IMR-90 (cell line): ENCODE measurements around the gene AGBL1. TPM values are rescaled to one million over a fixed set of nuclear protein-coding genes. Genes with fewer than 3 reads are reported as not detected.

Source experiments
- ATAC-seq: fragments of 200-7000 bp; cut with Tn5 transposase; 2 replicates; pipeline ENCODE4 v1.9.1; 2020; ENCODE audit warnings: low read depth, mild to moderate bottlenecking, moderate library complexity
- BruUV-seq: library from RNA; stranded (reverse); fragments of 400-500 nt; replicated peaks from 2 replicates; lab custom pipeline; 2021; lab: Mats Ljungman, UMichigan
- CTCF ChIA-PET: fragments of 300-600 bp; formaldehyde crosslinking; extraction: SDS; loops from one replicate; lab custom pipeline; 2021; ENCODE audit warnings: antibody characterized with exemption; lab: Yijun Ruan, JAX
- POLR2A ChIA-PET: fragments of 300-600 bp; sonication (Branson Sonifier 250); formaldehyde crosslinking; loops from one replicate; lab custom pipeline; 2022; ENCODE audit warnings: antibody characterized with exemption; ENCODE audit not compliant: unreplicated experiment; lab: Charles Lee
- DNase-seq: peaks from one replicate; pipeline ENCODE4 v3.0.0; 2013
- H2AFZ ChIP-seq: replicated peaks from 2 replicates; pipeline ENCODE3; 2013; ENCODE audit warnings: low read length, mild to moderate bottlenecking; ENCODE audit not compliant: poor library complexity
- H2AK5ac ChIP-seq: 2 replicates; pipeline ENCODE4 v1.6.1; 2013; ENCODE audit warnings: low read depth, low read length, inconsistent platforms
- H2AK9ac ChIP-seq: replicated peaks from 2 replicates; pipeline ENCODE3; 2013; ENCODE audit warnings: mild to moderate bottlenecking, low read depth, low read length, moderate library complexity; ENCODE audit not compliant: poor library complexity
- H2BK120ac ChIP-seq: 2 replicates; pipeline ENCODE4 v1.6.1; 2013; ENCODE audit warnings: low read depth, low read length, inconsistent platforms
- H2BK15ac ChIP-seq: 3 replicates; pipeline ENCODE4 v1.6.1; 2013; ENCODE audit warnings: low read depth, low read length, inconsistent platforms
- H2BK20ac ChIP-seq: 2 replicates; pipeline ENCODE4 v1.6.1; 2013; ENCODE audit warnings: low read depth, mild to moderate bottlenecking, inconsistent platforms, low read length, moderate library complexity
- H2BK5ac ChIP-seq: 2 replicates; pipeline ENCODE4 v1.6.1; 2013; ENCODE audit warnings: mild to moderate bottlenecking, low read depth, low read length, inconsistent platforms; ENCODE audit not compliant: poor library complexity, severe bottlenecking
- H3K14ac ChIP-seq: replicated peaks from 2 replicates; pipeline ENCODE4 v1.6.1; 2013; ENCODE audit warnings: low read depth, low read length, inconsistent platforms
- H3K18ac ChIP-seq: 2 replicates; pipeline ENCODE4 v1.6.1; 2013; ENCODE audit warnings: low read depth, low read length, control low read depth
- H3K23ac ChIP-seq: 2 replicates; pipeline ENCODE4 v1.6.1; 2013; ENCODE audit warnings: low read depth, low read length, inconsistent platforms
- H3K27ac ChIP-seq: 2 replicates; pipeline ENCODE4 v1.5.1; 2013; ENCODE audit warnings: mild to moderate bottlenecking, control low read depth, low read length; ENCODE audit not compliant: insufficient read depth
- H3K27me3 ChIP-seq: 2 replicates; pipeline ENCODE4 v1.6.1; 2013; ENCODE audit warnings: low read length; ENCODE audit not compliant: control insufficient read depth, insufficient read depth
- H3K36me3 ChIP-seq: 2 replicates; pipeline ENCODE4 v1.6.1; 2013; ENCODE audit warnings: low read length, mixed read lengths; ENCODE audit not compliant: control insufficient read depth, insufficient read depth
- H3K4ac ChIP-seq: 2 replicates; pipeline ENCODE4 v1.6.1; 2013; ENCODE audit warnings: low read depth, low read length, inconsistent platforms
- H3K4me1 ChIP-seq: 2 replicates; pipeline ENCODE4 v1.6.1; 2013; ENCODE audit warnings: low read length, mixed read lengths; ENCODE audit not compliant: control insufficient read depth, insufficient read depth
- H3K4me2 ChIP-seq: 2 replicates; pipeline ENCODE4 v1.6.1; 2013; ENCODE audit warnings: low read depth, mild to moderate bottlenecking, control low read depth, low read length, moderate library complexity
- H3K4me3 ChIP-seq: 2 replicates; pipeline ENCODE4 v1.5.1; 2013; ENCODE audit warnings: low read depth, mild to moderate bottlenecking, control low read depth, low read length, moderate library complexity; ENCODE audit not compliant: insufficient read depth
- H3K56ac ChIP-seq: 2 replicates; pipeline ENCODE4 v1.6.1; 2013; ENCODE audit warnings: low read length, inconsistent platforms; ENCODE audit not compliant: insufficient read depth; ENCODE audit errors: extremely low read depth
- H3K79me1 ChIP-seq, 2 experiments: 2 replicates each; pipeline ENCODE4 v1.6.1; 2013; ENCODE audit warnings: low read length in 2 of 2, inconsistent platforms in 1 of 2, low read depth in 1 of 2
- H3K9ac ChIP-seq: 2 replicates; pipeline ENCODE4 v1.6.1; 2013; ENCODE audit warnings: low read depth, low read length, control low read depth
- H3K9me1 ChIP-seq: 2 replicates; pipeline ENCODE4 v1.6.1; 2013; ENCODE audit warnings: low read length, inconsistent platforms; ENCODE audit not compliant: insufficient read depth
- H3K9me3 ChIP-seq: 2 replicates; pipeline ENCODE4 v1.6.1; 2013; ENCODE audit warnings: low read length; ENCODE audit not compliant: control insufficient read depth, insufficient read depth
- H4K20me1 ChIP-seq: 2 replicates; pipeline ENCODE4 v1.6.1; 2013; ENCODE audit warnings: low read length, inconsistent platforms; ENCODE audit not compliant: insufficient read depth
- H4K5ac ChIP-seq: 2 replicates; pipeline ENCODE4 v1.6.1; 2013; ENCODE audit warnings: mild to moderate bottlenecking, low read depth, low read length, control low read depth
- H4K8ac ChIP-seq, 2 experiments: 2 replicates each; pipeline ENCODE4 v1.6.1; 2013; ENCODE audit warnings: low read depth in 2 of 2, low read length in 2 of 2, control low read depth in 1 of 2, inconsistent platforms in 1 of 2
- H4K91ac ChIP-seq: 2 replicates; pipeline ENCODE4 v1.6.1; 2013; ENCODE audit warnings: low read depth, low read length, inconsistent platforms; ENCODE audit not compliant: insufficient read depth
- BHLHE40 ChIP-seq: fragments of 150-350 bp; IDR thresholded peaks from 2 replicates; pipeline ENCODE4 v1.6.1; 2016; ENCODE audit warnings: mild to moderate bottlenecking, low read depth, low read length
- CEBPB ChIP-seq: IDR thresholded peaks from 2 replicates; pipeline ENCODE4 v1.6.1; 2012; ENCODE audit warnings: low read depth, low read length, improper control_type of control experiment
- CHD1 ChIP-seq: IDR thresholded peaks from 2 replicates; pipeline ENCODE4 v1.6.1; 2012; ENCODE audit warnings: low read depth, low read length, improper control_type of control experiment
- FOS ChIP-seq: fragments of 150-350 bp; IDR thresholded peaks from 2 replicates; pipeline ENCODE4 v1.6.1; 2016; ENCODE audit warnings: low read depth, low read length
- MAFK ChIP-seq: IDR thresholded peaks from 2 replicates; pipeline ENCODE4 v1.6.1; 2012; ENCODE audit warnings: low read depth, low read length, improper control_type of control experiment
- MAZ ChIP-seq: IDR thresholded peaks from 2 replicates; pipeline ENCODE4 v1.6.1; 2012; ENCODE audit warnings: low read depth, mild to moderate bottlenecking, low read length, improper control_type of control experiment, moderate library complexity, borderline replicate concordance
- MXI1 ChIP-seq: IDR thresholded peaks from 2 replicates; pipeline ENCODE4 v1.6.1; 2012; ENCODE audit warnings: low read depth, mild to moderate bottlenecking, low read length, moderate library complexity, borderline replicate concordance
- NFE2L2 ChIP-seq: fragments of 150-350 bp; IDR thresholded peaks from 2 replicates; pipeline ENCODE4 v1.6.1; 2016; ENCODE audit warnings: low read depth, mild to moderate bottlenecking, low read length
- POLR2A ChIP-seq: IDR thresholded peaks from 2 replicates; pipeline ENCODE4 v1.6.1; 2012; ENCODE audit warnings: mild to moderate bottlenecking, low read depth, low read length
- RAD21 ChIP-seq: IDR thresholded peaks from 2 replicates; pipeline ENCODE4 v1.6.1; 2012; ENCODE audit warnings: low read length, improper control_type of control experiment
- RCOR1 ChIP-seq: IDR thresholded peaks from 2 replicates; pipeline ENCODE4 v1.6.1; 2012; ENCODE audit warnings: mild to moderate bottlenecking, low read length, improper control_type of control experiment; ENCODE audit not compliant: insufficient replicate concordance
- RFX5 ChIP-seq: IDR thresholded peaks from 2 replicates; pipeline ENCODE4 v1.8.0; 2012; ENCODE audit warnings: low read depth, mild to moderate bottlenecking, low read length, moderate library complexity
- SMC3 ChIP-seq: fragments of 150-350 bp; IDR thresholded peaks from 2 replicates; pipeline ENCODE4 v1.6.1; 2016; ENCODE audit warnings: low read depth, mild to moderate bottlenecking, antibody characterized with exemption, low read length, moderate library complexity
- WGBS, 2 experiments: methylation state at CpG; one replicate each; pipeline versions ENCODE4 v1.1.5 to v1.1.7; 2013; ENCODE audit warnings: missing lambda C conversion rate in 2 of 2; ENCODE audit not compliant: insufficient read length in 1 of 2; ENCODE audit errors: extremely low coverage in 2 of 2; 5-methylcytosine and 5-hydroxymethylcytosine counted together
- dilution Hi-C: fragments of 300-500 bp; cut with HindIII; formaldehyde crosslinking; loops from one replicate; pipeline ENCODE4 v1.14.3; 2018; ENCODE audit warnings: low sequenced_read_pairs; ENCODE audit not compliant: unreplicated experiment
- in situ Hi-C: fragments of 300-500 bp; cut with MboI; formaldehyde crosslinking; loops from 3 replicates; pipeline ENCODE4 v1.14.3; 2019; ENCODE audit warnings: low sequenced_read_pairs, inconsistent platforms, mixed read lengths
- intact Hi-C: fragments of 100-400 bp; cut with micrococcal nuclease; formaldehyde crosslinking; loops from 2 replicates; pipeline ENCODE4 v1.10.0; 2022
- polyA plus RNA-seq, 3 experiments: library from polyadenylated mRNA; depleted of rRNA; stranded (reverse); fragments of >200 nt; gene quantifications; 2 replicates each; pipeline ENCODE4 v1.2.3, GENCODE V29; 2012; ENCODE audit warnings: low replicate concordance in 1 of 3
- total RNA-seq: library from RNA; depleted of rRNA; stranded (reverse); fragments of >200 nt; gene quantifications from 2 replicates; pipeline ENCODE4 v1.2.3, GENCODE V29; 2012
- TF ChIP-seq, protein P1 (sequence below): fragments of 150-350 bp; IDR thresholded peaks from 2 replicates; pipeline ENCODE4 v1.6.1; 2017; ENCODE audit warnings: mild to moderate bottlenecking, antibody characterized with exemption, low read length, low read depth
- TF ChIP-seq, protein P2 (sequence below): conservative IDR thresholded peaks from 2 replicates; pipeline ENCODE4 v1.5.1; 2012; ENCODE audit warnings: mild to moderate bottlenecking, low read depth, low read length, improper control_type of control experiment
- TF ChIP-seq, protein P3 (sequence below): fragments of 150-350 bp; IDR thresholded peaks from 2 replicates; pipeline ENCODE4 v1.6.1; 2016; ENCODE audit warnings: low read depth, mild to moderate bottlenecking, low read length, moderate library complexity, borderline replicate concordance

The AGBL1 gene
- total and polyA plus RNA-seq, 2 of the 4 experiments (the other 2 are of a cell fraction): not detected

DNA sequence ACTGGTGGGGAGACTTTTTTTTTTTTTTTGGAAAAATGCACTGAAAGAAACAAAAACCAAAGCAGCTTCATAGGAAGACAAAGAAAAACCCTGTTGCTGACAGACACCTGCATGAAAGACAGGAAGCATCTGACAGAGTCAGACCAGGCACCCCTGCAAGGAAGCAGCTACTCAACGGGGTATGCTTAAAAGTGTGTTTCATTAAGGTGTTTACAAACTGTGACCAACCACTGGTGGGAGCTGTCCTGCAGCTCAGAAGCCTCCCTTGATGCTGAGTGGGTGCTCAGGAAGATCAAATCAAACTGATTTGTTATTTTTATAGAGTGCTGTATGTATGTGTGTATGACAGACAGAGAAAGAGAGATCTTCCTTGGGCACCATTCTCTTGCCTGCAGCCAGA lies 34.7 kb upstream of the AGBL1 start:
- H3K36me3 ChIP-seq: no peaks in the 10 kb centered on the region
- in situ Hi-C loops: no loop called here
- no peak overlapping the region for H3K4ac ChIP-seq
- no peak overlapping the region for H2BK15ac ChIP-seq
- ChIA-PET POLR2A (no interaction called here), CTCF (interaction anchor here (0.6 kb wide), 2 partner anchors 1010 to 1693 kb away, joined by 3 read pairs; no protein-coding TSS in a partner anchor)
- H3K27ac ChIP-seq: no peak overlapping the region
- H4K20me1 ChIP-seq: no peaks in the 10 kb centered on the region
- H2AK9ac ChIP-seq: no peak overlapping the region
- H2AFZ ChIP-seq: no peak overlapping the region
- no peak overlapping the region for H3K18ac ChIP-seq
- no peaks in the 10 kb centered on the region for H3K9me1 ChIP-seq
- H3K27me3 ChIP-seq: no peaks in the 10 kb centered on the region
- dilution Hi-C loops: no loop called here
- H3K4me3 ChIP-seq: no peak overlapping the region
- BruUV-seq: no TSS peak
- no peak overlapping the region for H3K23ac ChIP-seq
- no peak overlapping the region for H2BK120ac ChIP-seq
- WGBS, 2 experiments: 0% methylated on average over 1 of the region's 1 CpG; no CpG with 5 or more reads in 1 of the 2 experiments
- no peaks in the 10 kb centered on the region for H3K4me1 ChIP-seq
- H4K5ac ChIP-seq: no peak overlapping the region
- intact Hi-C loops: no loop called here
- H3K79me1 ChIP-seq: no peaks in the 10 kb centered on the region
- TF ChIP-seq RFX5 (no peak), MXI1 (no peak), NFE2L2 (no peak), BHLHE40 (no peak), SMC3 (no peak), MAFK (no peak), RAD21 (no peak), RCOR1 (no peak), CEBPB (no peak), MAZ (no peak), FOS (no peak), POLR2A (no peak), CHD1 (no peak)
- TF ChIP-seq, protein P1, sequence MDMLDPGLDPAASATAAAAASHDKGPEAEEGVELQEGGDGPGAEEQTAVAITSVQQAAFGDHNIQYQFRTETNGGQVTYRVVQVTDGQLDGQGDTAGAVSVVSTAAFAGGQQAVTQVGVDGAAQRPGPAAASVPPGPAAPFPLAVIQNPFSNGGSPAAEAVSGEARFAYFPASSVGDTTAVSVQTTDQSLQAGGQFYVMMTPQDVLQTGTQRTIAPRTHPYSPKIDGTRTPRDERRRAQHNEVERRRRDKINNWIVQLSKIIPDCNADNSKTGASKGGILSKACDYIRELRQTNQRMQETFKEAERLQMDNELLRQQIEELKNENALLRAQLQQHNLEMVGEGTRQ: no peak
- TF ChIP-seq, protein P2, sequence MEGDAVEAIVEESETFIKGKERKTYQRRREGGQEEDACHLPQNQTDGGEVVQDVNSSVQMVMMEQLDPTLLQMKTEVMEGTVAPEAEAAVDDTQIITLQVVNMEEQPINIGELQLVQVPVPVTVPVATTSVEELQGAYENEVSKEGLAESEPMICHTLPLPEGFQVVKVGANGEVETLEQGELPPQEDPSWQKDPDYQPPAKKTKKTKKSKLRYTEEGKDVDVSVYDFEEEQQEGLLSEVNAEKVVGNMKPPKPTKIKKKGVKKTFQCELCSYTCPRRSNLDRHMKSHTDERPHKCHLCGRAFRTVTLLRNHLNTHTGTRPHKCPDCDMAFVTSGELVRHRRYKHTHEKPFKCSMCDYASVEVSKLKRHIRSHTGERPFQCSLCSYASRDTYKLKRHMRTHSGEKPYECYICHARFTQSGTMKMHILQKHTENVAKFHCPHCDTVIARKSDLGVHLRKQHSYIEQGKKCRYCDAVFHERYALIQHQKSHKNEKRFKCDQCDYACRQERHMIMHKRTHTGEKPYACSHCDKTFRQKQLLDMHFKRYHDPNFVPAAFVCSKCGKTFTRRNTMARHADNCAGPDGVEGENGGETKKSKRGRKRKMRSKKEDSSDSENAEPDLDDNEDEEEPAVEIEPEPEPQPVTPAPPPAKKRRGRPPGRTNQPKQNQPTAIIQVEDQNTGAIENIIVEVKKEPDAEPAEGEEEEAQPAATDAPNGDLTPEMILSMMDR: no peak
- TF ChIP-seq, protein P3, sequence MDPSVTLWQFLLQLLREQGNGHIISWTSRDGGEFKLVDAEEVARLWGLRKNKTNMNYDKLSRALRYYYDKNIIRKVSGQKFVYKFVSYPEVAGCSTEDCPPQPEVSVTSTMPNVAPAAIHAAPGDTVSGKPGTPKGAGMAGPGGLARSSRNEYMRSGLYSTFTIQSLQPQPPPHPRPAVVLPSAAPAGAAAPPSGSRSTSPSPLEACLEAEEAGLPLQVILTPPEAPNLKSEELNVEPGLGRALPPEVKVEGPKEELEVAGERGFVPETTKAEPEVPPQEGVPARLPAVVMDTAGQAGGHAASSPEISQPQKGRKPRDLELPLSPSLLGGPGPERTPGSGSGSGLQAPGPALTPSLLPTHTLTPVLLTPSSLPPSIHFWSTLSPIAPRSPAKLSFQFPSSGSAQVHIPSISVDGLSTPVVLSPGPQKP: no peak
- H2BK20ac ChIP-seq: no peak overlapping the region
- H2AK5ac ChIP-seq: no peak overlapping the region
- peaks cover 8% of the 10 kb centered on the region for H3K9me3 ChIP-seq
- no peak overlapping the region for H3K56ac ChIP-seq
- no peak overlapping the region for H2BK5ac ChIP-seq
- no peak overlapping the region for H3K14ac ChIP-seq
- no peak for ATAC-seq
- no peak overlapping the region for H4K91ac ChIP-seq
- no peak overlapping the region for H4K8ac ChIP-seq
- no peak for DNase-seq
- no peak overlapping the region for H3K9ac ChIP-seq
- no peak overlapping the region for H3K4me2 ChIP-seq
